Superior temporal gyrus (tissue), 1 donor: ENCODE measurements around the gene DDX51.
"Not testable (repeated sequence)": the region's sequence is repeated elsewhere in the genome, so short reads cannot be mapped to it uniquely, and the experiment has no call there.

Experiments used
- DNase-seq: peaks from one replicate; pipeline ENCODE4 v3.0.0-alpha.2; 2016; ENCODE audit errors: extremely low spot score

DDX51 gene

DNA sequence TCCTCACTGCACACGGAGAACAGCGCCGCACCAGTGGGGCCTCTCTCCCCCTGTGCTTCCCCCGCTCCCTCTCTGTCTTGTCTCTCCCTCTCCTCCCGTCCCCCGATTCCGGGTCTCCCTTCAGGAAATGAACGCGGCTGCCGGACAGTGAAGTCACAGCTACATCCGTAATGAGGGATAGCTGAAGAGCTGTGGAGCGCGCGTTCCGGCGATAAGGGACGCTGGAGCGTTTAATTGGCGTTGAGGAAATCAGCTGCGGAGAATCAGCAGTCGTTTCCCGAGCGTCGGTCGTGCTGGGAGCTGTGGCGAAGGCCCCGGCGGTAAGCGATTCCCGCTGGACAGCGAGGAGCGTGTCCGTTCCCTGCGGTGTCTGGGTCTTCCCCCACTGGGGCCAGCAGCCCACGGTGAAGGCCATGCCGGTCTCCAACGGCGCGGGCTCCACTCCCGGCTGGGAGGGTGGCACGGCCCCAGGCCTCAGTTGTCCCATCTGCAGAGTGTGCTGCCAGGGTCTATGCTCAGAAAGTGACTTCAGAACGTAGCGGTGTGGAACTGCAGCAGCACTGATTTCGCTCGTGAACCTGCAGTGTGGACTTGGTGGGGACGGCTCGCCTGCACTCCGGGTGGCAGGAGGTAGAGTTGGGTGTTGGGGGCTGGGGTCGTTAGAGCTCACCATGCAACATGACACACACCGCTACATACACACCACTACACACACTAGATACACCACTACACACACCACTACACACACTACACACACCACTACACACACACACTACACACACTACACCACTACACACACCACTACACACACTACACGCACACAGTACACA lies 11.0 kb upstream of the DDX51 start:
- DNase-seq = no peak

DNA sequence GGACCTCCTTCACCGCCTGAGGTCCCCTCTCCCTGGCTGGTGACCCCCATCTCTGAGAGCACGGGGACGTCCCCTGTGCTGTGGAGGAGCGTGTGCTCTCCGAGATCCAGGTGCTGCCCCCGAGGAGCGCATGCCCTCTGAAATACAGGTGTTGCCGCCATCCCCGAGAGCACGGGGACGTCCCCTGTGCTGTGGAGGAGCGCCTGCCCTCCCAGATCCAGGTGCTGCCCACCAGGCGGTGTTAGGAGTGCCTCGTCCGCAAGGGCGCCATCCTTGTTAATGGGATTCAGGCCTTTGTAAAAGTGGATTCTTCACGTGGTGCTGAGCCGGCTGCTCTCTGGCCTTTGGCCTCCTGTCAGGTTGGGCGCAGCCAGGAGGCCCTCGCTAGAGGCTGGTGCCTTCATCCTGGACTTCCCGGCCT lies 10.2 kb upstream of the DDX51 start:
- no peak for DNase-seq

GRCh38 chr12:132153501-132154340 lies 9.6 kb upstream of the DDX51 start:
- DNase-seq = peak; percentile 62

GRCh38 chr12:132152953-132153352 lies 8.8 kb upstream of the DDX51 start:
- DNase-seq = no peak

DNA sequence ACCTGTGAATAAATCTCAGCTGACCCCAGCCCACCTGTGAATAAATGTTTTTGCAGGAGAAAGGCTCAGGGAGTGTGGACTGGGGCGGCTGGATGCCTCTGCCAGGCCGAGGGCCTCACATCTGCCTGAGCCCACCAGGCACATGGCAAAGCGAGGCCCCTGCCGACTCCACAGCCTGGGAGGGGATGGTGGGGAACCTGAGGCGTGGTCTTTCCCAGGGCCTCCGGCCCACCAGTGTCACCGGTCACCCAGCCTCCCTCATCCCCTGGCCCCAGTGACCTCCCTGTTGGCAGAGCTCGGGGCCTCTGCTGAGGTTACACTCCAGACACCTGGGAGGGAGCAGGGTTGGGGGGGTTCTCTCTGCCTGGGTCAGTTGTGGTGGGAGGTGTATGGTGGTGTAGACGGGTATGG lies 8.3 kb upstream of the DDX51 start:
- no peak for DNase-seq

GRCh38 chr12:132151766-132152410 lies 7.8 kb upstream of the DDX51 start:
- DNase-seq = no peak

GRCh38 chr12:132151145-132151765 lies 7.1 kb upstream of the DDX51 start:
- DNase-seq = no peak

- no peak for DNase-seq
These were observed 6.6 kb upstream of the DDX51 start for GRCh38 chr12:132150780-132151144.

- DNase-seq = not testable (repeated sequence)
These were observed 5.4 kb upstream of the DDX51 start for GRCh38 chr12:132149526-132149925.

- no peak for DNase-seq
These were observed 4.4 kb upstream of the DDX51 start for GRCh38 chr12:132148368-132149045.

DNA sequence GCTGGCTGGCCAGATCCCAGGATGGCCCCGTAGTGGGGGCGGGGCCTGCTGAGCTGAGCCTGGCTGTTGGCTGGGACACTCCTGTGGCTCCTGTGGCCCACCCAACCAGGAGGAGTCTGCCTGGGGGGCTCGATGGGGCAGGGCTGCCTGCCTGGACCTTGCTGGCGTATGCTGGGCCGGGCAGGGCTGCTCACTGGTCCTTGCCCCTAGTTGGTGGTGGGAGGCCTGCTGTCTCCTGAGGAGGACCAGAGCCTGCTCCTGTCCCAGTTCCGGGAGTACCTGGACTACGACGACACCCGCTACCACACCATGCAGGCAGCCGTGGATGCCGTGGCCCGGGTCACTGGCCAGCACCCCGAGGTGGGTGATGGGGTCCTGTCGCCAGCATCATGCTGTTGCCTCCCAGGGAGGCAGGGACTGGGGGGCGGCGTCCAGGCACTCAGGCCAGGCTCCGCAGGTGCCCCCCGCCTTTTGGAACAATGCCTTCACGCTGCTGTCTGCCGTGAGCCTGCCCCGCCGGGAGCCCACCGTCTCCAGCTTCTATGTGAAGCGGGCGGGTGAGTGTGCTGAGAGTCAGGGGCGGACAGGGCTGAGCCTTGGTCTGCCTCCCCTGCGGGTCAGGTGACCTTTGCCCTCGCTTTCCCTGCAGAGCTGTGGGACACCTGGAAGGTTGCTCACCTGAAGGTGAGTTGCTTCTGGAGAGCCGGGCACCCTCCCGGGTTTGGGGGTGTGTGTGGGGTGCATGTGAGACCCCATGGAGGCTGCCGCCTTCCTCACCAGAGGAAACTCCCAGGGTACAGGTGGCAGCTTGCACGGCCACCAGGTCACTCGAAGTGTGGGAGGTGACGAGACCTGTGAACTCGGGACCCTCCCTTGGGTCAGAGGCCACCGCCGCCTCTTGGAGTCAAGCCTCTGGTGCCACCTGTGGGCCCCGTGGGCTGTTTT lies 3.6 kb upstream of the DDX51 start:
- DNase-seq = no peak

DNA sequence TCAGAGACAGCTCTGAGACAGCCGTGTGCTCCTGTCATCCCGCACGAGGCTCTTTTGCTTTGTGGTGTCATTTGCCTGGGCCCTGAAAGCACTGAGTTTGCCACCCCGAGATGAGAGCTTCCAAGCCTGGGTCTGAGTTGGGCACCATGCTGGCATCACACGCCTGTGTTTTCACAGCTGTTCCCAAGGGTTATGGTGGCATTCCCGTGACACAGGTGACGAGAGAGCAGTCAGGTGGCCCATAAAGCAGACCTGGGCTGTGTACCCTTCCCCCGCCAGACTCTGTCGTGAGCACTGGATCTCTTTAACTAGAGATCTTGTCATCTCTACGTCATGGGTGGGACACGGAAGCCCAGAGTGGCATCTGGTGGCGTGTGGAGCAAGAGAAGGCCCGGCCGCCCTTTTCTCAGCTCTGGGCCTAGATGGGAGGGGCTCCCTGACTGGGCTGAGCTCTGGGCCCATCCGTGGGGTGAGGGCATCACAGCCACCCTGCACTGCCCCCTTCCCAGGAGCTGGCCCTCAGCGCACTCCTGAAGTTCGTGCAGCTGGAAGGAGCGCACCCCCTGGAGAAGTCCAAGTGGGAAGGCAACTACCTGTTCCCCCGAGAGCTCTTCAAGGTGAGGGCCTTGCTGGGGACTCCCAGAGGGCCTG lies 2.8 kb upstream of the DDX51 start:
- DNase-seq = no peak

DNA sequence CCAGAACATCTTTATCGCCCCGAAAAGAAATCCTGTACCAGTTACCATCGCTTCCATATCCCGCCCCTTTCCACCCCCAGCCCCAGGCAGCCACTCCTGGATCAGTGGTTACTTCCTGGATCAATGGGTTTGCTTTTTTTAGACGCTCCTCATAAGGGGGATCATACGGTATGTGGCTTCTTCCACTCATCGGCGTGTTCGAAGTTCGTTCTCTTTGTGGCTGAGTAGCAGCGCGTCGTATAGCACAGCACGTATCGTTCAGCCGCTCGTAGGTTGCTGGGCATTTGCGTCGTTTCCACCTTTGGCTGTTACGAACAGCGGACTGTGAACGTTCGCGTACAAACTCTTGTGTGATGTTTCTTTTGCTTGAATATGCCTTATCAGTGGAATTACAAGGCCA lies 2.0 kb upstream of the DDX51 start:
- DNase-seq = no peak

GRCh38 chr12:132145334-132145733 lies 1.2 kb upstream of the DDX51 start:
- no peak for DNase-seq

- no peak for DNase-seq
These were observed 670 bp upstream of the DDX51 start for GRCh38 chr12:132144810-132145168.

- DNase-seq = no peak
These were observed 615 bp downstream of the DDX51 start for GRCh38 chr12:132143336-132144071.

- DNase-seq = no peak
These were observed 1.3 kb downstream of the DDX51 start for GRCh38 chr12:132142679-132143335.

DNA sequence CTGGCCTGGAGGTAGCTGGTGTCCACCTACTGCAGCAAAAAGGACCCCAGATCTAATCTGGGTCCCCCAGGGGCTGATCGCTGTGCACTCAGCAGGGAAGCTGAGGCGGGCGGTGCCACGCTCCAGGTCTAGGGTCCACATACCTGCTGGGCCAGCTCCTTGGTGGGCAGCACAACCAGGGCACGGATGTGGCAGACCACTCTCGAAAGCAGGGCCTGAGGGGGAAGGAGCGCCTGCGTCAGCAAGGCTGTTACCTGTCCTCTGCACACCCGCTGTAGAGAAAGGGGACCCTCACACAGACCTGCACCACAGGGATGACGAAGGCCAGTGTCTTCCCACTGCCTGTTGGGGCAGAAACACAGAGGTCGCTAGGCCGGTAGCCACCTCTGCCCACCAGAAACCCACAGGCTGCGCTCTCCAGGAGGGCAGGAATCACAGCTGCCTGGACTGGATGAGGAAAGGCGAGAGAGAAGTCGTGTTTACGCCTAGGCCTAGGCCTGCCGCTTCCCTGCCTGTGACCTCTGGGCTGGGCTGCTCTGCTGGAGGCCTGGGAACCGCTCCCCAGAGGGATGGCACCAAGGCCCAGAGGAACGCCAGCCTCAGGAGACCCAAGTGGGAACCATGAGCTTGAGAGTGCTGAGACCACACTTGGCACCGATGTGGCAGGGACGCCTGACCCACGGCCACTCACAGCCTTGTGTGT lies 2.0 kb downstream of the DDX51 start:
- no peak for DNase-seq
